ENCODE measurements around the gene LPIN1. TPM values are rescaled to one million over a fixed set of nuclear protein-coding genes. Genes with fewer than 3 reads are reported as not detected.

The LPIN1 gene
- total RNA-seq, 2 donors from 2014 or later: 38.7 to 69.1 TPM

DNA sequence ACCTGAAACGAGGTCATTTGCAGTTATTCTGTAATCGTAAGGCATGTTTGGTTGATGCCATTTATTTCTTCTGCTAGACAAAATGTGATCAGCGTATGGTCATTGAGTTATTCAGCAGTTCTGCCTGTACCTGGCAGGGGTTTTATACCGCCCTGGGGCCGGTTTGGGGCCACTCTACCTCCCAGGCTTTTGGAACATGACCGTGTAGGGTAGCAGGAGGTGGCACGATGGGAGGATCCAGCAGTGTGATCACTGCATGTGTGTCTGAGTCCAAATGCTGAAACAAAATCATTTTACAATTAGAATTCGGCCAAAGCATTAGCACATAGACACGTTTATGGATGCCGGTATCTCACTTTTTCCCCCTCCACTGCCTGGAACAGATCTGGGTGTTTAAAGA, 26.7 kb downstream of the LPIN1 start:
- intact Hi-C loops (cut with DNase I): loop anchor here in 1 of 2 donors (10.0 kb wide), 1 partner anchor 298 kb away; no protein-coding TSS in a partner anchor
- DNase-seq (no peak), ATAC-seq (no peak)

DNA sequence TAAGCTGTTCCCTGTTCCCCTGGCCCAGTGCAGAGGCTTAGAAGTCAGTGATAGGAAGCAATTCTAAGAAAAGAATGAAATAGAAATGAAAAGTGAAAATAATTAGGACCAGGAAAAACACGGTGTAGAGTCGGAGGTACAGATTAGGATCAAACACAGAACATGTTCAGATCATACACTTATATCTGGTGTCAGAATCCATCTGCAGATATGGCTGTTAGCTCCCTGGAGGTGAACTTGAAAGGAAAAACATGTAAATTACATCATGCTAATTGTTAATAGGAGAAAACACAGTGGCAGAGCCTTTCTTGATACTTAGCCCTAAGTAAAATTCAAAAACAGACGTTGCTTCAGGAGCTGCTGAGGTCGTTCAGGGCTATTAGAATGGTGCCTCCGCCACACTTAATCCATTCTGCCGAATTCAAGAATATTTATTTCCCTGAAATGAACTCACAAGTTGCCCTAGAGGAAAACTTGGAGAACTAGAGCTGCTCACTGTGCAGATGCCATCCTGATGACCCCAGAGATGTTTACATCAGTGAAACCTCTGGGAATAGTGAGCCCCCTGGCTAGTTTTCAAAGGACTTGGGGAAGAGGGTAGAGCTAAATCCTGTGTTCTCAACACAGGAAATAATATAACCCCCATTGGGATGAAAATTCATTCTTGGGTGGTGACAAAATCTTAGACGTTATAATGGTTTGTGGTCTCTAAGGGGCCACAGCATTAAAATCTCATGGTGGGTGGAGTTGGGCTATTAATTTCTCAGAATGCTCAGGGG, 27.5 kb downstream of the LPIN1 start:
- no peak for DNase-seq
- no peak for ATAC-seq
- intact Hi-C loops (cut with DNase I): loop anchor here in 1 of 2 donors (10.0 kb wide), 1 partner anchor 299 kb away; no protein-coding TSS in a partner anchor

DNA sequence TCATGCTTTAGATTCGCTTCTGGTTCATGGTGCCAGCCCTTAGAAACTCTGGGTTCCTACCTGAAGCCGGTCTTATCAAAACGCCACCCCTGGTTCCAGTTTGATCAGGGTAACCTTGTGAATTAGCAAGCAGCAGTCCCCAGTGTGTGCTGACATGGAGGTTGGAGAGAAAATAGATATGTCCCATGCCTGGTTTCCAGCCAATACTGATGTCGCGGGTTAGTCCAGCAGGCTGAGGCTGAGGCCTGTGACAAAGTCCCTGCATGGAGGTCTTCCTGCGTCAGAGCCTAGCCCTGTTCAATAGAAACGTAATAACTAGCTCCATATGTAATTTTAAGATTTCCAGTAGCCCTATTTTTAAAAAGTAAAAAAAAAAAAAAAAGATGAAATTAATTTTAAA, 28.2 kb downstream of the LPIN1 start:
- intact Hi-C loops (cut with DNase I): loop anchor here in 1 of 2 donors (10.0 kb wide), 1 partner anchor 300 kb away; no protein-coding TSS in a partner anchor
- DNase-seq: no peak
- no peak for ATAC-seq

DNA sequence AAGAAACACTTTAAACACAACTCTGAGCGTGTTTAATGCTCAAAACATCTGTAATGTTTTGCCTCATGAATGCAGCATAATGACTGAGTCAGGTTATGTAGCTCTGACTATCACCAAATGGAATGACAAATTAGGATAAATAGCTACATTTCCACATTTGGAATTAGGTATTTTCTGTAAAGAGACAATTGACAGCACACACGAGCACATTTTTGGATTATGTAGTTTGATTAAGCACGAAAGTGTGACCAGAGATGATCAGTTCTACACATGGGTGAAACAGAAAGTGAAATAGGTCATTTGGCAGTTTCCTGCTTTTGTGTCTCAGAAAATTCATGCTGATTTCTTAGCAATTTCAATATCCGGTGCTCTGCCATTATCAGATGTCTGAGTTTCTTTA, 29.0 kb downstream of the LPIN1 start:
- ATAC-seq (no peak), DNase-seq (no peak)
- intact Hi-C loops (cut with DNase I): loop anchor here in 1 of 2 donors (5.0 to 10.0 kb wide), 2 partner anchors 38 to 301 kb away; no protein-coding TSS in a partner anchor

DNA sequence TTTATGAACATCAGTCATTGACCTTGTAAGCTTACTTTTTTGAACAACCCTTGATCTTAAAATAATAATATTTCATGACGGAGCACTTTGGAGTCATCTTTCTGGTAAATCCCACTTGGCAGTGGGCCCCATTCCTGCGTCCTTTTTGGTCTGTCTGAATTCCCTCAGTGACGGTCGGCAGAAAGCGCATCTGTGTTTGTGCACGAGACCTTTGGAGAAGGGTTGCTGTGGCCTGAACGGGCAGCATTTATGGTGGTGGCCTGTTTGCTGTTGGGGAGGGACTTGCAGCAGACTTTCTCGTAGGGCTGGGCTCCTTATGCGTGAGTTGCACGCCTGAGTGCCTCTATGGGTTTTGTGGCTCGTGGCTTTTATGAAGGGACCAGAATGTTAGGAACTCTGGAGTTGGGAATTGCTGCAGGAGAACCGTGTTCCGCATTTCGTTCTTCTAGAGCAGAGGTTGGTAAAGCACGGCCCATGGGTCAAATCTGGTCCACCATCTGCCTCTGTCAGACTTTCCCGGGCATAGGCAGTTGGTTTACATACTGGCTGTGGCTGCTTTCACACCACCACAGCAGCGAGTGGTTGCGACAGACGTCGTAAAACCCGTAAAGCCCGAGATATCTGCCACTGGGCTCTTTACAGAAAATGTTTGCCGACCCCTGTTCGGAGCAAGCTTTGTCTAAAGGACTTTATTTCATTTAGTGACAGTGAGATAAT, 30.8 kb downstream of the LPIN1 start:
- intact Hi-C loops (cut with DNase I): loop anchor here in 1 of 2 donors (5.0 to 10.0 kb wide), 2 partner anchors 40 to 302 kb away; no protein-coding TSS in a partner anchor
- DNase-seq (no peak), ATAC-seq (no peak)

DNA sequence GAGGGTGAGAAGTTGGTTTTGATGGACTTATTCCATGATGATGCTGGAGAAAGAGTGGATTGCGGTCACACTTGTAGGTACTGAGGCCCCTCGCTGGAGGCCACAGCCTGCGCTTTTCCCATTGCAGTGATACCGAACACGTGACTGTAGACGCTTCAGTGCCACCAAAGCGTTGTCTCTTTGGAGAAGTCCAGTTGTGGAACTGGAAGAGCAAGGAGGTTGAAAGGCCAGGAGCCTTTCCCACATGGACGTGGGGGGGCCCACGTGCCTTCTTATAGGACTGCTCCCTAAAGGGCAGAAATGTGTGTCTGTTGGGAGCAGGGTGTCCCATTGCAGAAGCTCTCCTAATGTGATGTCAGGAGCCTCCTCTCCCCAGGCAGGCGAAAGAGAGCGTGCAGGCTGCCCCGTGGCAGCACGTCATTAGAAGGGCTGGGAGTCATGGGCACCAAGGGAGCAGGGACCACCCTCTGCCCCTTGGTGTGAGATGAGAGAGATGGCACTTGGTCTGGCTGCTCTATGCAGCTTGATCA, 31.5 kb downstream of the LPIN1 start:
- ATAC-seq (peak in 1 of 2 donors; percentile 15), DNase-seq (no peak)
- intact Hi-C loops (cut with DNase I): loop anchor here in 1 of 2 donors (2.0 to 10.0 kb wide), 3 partner anchors 41 to 303 kb away; no protein-coding TSS in a partner anchor

DNA sequence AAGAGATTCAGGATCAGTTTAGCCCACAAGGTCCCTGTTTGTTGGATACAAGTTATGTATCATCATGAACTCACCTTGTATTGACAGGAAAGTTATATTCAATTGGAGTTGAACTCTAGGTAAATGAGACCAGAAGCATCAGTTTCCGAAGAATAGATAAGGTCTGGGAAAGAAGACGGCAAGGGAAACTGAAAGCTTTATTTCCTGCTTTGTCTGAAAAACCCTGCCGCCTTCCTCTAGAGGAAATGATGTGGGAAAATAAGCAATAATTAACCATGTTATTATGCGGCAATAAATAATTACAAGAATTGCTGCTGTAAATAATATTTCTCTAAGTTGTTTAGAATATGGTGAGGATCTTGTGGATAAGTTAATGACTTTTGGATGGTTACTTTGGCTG, 32.0 kb downstream of the LPIN1 start:
- ATAC-seq: no peak
- no peak for DNase-seq
- intact Hi-C loops (cut with DNase I): loop anchor here in 1 of 2 donors (2.0 to 10.0 kb wide), 3 partner anchors 41 to 304 kb away; no protein-coding TSS in a partner anchor

DNA sequence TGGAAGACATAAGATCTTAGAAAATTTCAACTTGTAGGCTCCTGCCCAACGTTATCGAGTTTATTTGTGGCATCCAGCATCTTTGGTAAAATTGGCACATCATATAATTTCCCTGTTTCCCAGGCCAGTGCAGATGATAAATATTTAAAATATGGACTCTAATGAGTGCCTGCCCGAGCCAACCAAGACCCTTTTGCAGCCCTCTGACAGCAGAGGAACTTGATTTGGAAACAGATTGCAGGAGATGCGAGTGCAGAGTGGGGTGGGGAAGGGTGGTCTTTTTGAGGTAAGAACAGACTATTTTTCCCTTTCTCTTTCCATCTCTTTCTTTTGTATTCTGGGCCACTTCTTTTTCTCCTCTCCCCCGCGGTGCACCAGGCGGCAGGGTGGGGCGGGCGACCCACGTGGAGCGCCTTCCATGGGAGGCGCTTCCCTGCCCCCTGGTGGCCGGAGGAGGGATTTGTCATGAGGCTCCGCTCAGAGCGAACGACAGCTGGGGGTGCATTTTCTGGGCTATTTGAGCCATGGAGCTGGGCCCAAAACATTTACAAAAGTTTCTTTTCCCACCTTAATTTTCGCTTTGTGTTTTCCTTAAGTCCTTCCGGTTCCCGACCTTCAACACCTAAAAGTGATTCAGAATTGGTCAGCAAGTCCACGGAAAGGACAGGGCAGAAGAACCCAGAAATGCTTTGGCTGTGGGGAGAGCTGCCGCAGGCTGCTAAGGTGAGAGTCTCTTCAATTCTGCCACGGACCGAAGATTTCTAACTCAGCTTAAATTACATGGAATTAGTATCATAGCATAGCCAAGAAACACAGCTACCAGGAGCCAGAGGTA, 32.7 kb downstream of the LPIN1 start:
- DNase-seq: peak; percentile 86
- intact Hi-C loops (cut with DNase I): loop anchor here in 1 of 2 donors (2.0 to 10.0 kb wide), 3 partner anchors 42 to 304 kb away; no protein-coding TSS in a partner anchor
- peak; percentile 94 to 96 for ATAC-seq

DNA sequence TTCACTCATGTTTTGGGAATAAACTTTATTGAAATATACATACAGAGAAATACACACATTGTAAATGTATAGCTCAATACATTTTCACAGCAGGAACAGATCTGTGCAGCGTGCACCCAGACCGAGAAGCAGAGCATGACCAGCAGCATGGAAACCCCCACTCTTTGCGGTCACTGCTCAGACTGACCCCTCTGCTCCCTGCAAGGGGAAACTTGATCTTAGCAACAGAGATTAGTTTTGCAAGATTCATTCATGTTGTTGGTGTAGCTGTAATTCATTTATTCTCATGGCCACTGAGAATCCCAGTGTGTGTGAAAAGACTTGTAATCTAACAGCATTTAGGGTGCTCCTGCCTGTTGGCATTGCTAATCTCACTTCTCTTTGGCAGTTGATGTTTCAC, 35.2 kb downstream of the LPIN1 start:
- ATAC-seq (no peak), DNase-seq (no peak)
- intact Hi-C loops (cut with DNase I): loop anchor here in 1 of 2 donors (5.0 kb wide), 1 partner anchor 89 kb away; no protein-coding TSS in a partner anchor

DNA sequence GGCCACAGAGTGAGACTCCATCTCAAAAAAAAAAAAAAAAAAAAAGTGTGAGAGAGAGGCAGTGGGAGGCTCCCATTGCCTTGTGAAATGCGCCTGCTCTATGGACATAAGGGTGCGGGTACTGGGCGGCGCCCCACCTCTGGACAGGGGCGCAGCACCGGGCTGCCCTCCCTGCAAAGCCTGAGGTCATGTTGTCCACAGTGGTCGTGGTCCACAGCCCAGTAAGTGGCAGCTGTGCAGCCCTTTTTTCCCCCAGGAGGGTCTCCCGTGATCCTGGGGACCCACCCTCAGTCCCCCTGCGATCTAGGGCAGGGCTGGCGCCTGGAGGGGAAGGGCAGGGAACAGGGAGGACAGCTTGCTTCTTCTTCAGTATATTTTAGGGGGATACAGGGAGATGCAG, 37.8 kb downstream of the LPIN1 start:
- no peak for DNase-seq
- intact Hi-C loops (cut with DNase I): loop anchor here in 1 of 2 donors (5.0 kb wide), 1 partner anchor 92 kb away; no protein-coding TSS in a partner anchor
- no peak for ATAC-seq

DNA sequence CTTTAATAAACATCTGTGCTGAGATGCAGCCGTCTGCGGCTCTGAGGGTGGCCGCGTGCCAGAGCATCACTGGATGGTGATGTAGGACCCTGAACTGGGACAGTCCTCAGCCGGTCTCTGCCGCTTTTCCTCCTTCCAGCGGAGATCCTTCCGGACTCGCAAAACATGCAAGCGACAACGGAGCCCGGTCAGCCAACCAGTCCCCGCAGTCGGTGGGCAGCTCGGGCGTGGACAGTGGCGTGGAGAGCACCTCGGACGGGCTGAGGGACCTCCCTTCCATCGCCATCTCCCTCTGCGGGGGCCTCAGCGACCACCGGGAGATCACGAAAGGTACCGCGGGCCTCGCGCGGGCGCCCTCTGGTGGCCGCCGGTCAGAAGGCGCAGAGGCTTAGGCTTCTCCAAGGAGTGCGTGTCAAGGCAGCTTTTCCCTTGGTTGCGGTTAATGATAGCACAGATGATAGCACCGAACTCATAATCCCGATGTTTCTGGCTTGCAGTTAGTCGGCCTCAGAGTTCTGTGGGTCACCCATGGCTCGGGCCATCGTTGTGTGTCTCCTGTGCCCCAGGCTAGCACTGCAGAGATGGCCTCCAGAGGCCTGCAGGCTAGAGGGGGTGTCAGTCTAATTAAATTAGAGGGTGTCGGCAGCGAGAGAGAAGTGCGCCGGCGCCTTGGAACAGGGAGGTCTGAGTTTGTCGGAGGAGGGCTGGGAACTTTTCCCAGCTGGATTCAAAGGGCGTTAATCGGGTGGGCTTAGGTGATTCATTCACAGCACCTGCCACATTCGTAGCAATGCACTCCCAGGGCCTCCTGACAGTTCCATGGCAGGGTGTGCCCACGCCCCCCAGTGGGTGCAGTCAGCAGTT, 38.5 kb downstream of the LPIN1 start:
- ATAC-seq (peak; percentile 69 to 74), DNase-seq (peak; percentile 42)
- intact Hi-C loops (cut with DNase I): loop anchor here in 1 of 2 donors (5.0 kb wide), 1 partner anchor 93 kb away; no protein-coding TSS in a partner anchor

DNA sequence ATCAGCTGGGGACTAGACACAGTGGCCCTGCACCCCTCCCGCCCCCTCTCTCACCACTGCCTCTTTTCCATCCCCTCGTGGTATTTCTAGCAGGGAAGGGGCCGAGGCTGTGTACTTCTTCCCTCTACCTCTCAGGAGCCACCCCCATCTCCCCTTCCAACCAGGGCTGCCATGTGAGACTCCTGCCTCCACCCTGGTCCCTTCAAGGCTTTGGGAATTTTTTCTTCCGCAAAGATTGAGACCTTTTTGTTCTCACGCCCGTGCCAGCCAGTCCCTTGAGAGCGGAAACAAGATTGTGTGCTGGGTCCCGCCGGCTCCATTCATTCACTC, 39.1 kb downstream of the LPIN1 start:
- intact Hi-C loops (cut with DNase I): no loop called here
- no peak for DNase-seq
- ATAC-seq: no peak

DNA sequence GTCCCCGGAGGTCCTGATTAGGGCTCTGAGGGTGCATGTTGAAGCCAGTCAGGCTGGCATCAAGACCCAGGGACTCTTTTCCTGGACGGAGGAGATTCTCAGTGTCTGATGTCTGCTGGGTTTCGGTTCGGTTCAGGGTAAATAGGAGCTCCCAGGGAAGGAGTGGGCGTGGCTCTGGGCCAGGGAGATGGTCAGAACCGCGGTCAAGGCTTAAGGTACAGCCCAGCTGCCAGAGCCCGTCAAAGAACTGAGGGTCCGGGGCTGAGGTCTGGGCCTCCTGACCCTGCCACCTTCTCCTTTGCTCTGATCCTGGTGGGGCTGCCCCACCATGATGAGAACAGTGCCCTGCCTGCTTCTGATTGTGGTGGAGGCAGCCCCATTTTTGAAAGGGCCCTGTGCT, 39.8 kb downstream of the LPIN1 start:
- no peak for DNase-seq
- ATAC-seq: no peak
- intact Hi-C loops (cut with DNase I): no loop called here

DNA sequence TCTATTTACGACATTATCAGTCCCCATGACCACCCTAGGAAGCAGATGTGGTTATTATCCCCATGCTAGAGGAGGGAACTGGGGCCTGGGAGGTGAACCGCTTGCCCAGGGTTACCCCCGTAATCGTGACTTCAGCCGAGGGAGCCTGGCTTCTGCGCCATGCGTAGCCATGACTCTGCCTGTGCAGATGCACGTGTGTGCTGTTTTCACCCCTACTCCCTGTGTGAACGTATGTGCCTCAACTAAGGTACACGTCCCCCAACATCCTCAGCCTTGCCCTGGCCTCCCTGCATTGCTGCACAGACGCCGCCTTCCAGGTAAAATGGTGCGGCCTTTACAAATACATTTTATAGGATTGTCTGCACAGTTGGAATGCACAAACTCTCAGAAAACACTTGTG, 40.2 kb downstream of the LPIN1 start:
- DNase-seq: no peak
- intact Hi-C loops (cut with DNase I): no loop called here
- ATAC-seq: no peak

DNA sequence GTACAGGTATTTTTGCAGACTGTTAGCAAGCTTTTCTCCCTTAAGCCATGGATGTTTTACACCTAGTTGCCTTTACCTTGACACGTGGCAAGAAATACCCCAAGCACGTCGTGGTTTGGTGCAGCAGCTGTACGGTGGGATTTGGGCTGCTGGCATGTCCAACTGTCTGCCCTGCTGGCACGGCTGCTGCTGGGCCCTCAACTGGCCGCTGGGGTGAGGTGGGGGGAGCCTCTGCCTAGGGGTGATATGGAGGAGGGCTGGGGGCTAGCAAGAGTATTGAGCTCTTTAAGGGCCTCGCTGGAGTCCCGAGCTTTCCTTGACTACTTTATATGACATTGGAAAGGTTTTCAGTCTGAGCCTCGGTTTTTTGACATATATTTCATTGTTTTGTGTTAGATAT, 41.6 kb downstream of the LPIN1 start:
- ATAC-seq (no peak), DNase-seq (no peak)
- intact Hi-C loops (cut with DNase I): no loop called here

DNA sequence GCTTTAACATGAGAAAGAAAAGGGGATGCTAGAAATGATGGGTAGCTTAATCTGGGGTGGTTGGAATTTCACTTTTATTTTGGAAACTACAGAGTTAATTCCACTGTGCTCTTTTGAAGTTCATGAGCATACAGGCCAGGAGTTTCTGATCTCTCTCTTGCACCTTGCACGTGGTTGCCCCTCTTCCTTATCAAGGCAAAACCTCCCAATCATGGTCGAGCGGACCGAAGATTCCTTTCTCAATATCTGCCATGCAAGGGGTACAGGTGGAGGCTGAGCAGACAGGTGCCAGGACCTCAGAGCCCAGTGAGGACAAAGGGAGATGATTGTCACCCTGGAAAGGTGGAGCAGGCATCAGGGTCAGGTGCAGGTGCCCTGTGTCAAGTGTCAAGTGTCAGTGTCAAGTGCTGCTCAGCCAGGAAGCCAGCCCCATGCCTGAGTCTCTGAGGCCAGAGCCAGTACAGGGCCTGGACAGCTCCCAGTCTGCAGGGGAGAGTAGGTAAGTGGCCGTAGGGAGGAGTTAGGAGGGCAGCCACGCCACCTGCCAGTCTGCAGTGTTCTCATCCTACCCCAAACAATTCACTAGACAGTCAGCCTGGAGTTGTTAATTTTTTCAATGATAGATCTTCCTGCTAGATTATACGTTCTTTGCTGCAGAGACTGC, 42.2 kb downstream of the LPIN1 start:
- ATAC-seq (no peak), DNase-seq (no peak)
- intact Hi-C loops (cut with DNase I): no loop called here

DNA sequence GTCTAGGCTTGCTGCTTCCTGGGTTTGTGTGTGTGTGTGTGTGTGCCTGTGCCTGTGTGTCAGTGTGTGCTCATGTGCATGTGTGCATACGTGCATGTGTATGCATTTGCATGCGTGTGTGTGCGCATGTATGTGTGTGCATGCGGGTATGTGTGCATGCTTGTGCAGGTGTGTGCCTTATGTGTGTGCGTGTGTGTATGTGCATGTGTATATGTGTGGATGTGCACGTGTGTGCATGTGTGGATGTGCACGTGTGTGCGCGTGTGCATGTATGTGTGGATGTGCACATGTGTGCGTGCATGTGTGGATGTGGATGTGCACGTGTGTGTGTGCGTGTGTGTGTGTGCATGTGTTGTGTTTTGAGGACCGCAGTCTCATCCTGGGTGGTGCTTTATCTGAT, 42.8 kb downstream of the LPIN1 start:
- no peak for ATAC-seq
- intact Hi-C loops (cut with DNase I): no loop called here

More for the DNA sequence above, 42.8 kb downstream of the LPIN1 start:
- no peak for DNase-seq

All from left cardiac atrium (tissue), 4 donors.